Stimulated activated CD8-positive, alpha-beta memory T cell treated with anti-CD3 and anti-CD28 coated beads, Interleukin-12 subunit alpha, Interleukin-12 subunit beta, amount 100 ng/mL, for 24 hours (primary cell): ENCODE data around the gene RDH14.

ENCODE experiments used
- DNase-seq: peaks from one replicate; pipeline ENCODE4 v3.0.0-alpha.2; 2020; ENCODE audit errors: extremely low read depth

The RDH14 gene

GRCh38 chr2:18566145-18566769 is 5.8 kb upstream of the RDH14 start:
- DNase-seq, result no peak

- DNase-seq, result no peak
Observed at GRCh38 chr2:18560797-18561085, 288 bp upstream of the RDH14 start.

GRCh38 chr2:18559531-18560030 is 872 bp downstream of the RDH14 start:
- DNase-seq, result no peak

GRCh38 chr2:18558458-18558857 is 2.0 kb downstream of the RDH14 start:
- no peak for DNase-seq

- no peak for DNase-seq
Observed at GRCh38 chr2:18557121-18557520, 3.3 kb downstream of the RDH14 start.

GRCh38 chr2:18552351-18553077 is 7.9 kb downstream of the RDH14 start:
- DNase-seq, result no peak

- no peak for DNase-seq
Observed at GRCh38 chr2:18551623-18552022, 8.8 kb downstream of the RDH14 start.

GRCh38 chr2:18551169-18551568 is 9.3 kb downstream of the RDH14 start:
- no peak for DNase-seq

GRCh38 chr2:18550433-18550832 is 10.0 kb downstream of the RDH14 start:
- DNase-seq, result no peak

- no peak for DNase-seq
Observed at GRCh38 chr2:18549083-18549482, 11.4 kb downstream of the RDH14 start.

- no peak for DNase-seq
Observed at GRCh38 chr2:18548621-18549020, 11.8 kb downstream of the RDH14 start.

- no peak for DNase-seq
Observed at GRCh38 chr2:18546567-18546966, 13.9 kb downstream of the RDH14 start.

- no peak for DNase-seq
Observed at GRCh38 chr2:18545384-18545783, 15.1 kb downstream of the RDH14 start.

- no peak for DNase-seq
Observed at GRCh38 chr2:18544171-18544570, 16.3 kb downstream of the RDH14 start.

- DNase-seq, result no peak
Observed at GRCh38 chr2:18540872-18541271, 19.6 kb downstream of the RDH14 start.

GRCh38 chr2:18536697-18537096 is 23.8 kb downstream of the RDH14 start:
- DNase-seq, result no peak

- no peak for DNase-seq
Observed at GRCh38 chr2:18536100-18536499, 24.4 kb downstream of the RDH14 start.

GRCh38 chr2:18531194-18531593 is 29.3 kb downstream of the RDH14 start:
- no peak for DNase-seq

GRCh38 chr2:18527822-18528221 is 32.6 kb downstream of the RDH14 start:
- no peak for DNase-seq

- no peak for DNase-seq
Observed at GRCh38 chr2:18527326-18527725, 33.1 kb downstream of the RDH14 start.

- DNase-seq, result no peak
Observed at GRCh38 chr2:18526429-18526828, 34.0 kb downstream of the RDH14 start.

GRCh38 chr2:18525852-18526251 is 34.6 kb downstream of the RDH14 start:
- no peak for DNase-seq

GRCh38 chr2:18525236-18525635 is 35.2 kb downstream of the RDH14 start:
- no peak for DNase-seq
